ENCODE measurements around the gene CARD14.

The CARD14 gene

DNA sequence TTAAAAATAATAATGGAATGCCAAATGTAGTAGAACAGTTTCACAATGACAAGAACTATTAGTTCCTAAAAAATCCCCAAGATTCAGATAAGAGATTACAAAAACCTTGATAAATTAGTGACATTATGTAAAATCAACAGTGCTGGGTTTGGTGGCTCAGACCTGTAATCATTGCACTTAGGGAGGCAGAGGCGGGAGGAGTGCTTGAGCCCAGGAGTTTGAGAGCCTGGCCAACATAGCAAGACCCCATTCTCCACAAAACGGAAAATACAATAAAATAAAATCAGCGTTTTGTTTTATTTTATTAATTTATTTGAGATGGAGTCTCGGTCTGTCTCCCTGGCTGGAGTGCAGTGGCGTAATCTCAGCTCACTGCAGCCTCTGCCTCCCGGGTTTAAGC lies 4.1 kb downstream of the CARD14 start:
- TF ChIP-seq, protein P1, sequence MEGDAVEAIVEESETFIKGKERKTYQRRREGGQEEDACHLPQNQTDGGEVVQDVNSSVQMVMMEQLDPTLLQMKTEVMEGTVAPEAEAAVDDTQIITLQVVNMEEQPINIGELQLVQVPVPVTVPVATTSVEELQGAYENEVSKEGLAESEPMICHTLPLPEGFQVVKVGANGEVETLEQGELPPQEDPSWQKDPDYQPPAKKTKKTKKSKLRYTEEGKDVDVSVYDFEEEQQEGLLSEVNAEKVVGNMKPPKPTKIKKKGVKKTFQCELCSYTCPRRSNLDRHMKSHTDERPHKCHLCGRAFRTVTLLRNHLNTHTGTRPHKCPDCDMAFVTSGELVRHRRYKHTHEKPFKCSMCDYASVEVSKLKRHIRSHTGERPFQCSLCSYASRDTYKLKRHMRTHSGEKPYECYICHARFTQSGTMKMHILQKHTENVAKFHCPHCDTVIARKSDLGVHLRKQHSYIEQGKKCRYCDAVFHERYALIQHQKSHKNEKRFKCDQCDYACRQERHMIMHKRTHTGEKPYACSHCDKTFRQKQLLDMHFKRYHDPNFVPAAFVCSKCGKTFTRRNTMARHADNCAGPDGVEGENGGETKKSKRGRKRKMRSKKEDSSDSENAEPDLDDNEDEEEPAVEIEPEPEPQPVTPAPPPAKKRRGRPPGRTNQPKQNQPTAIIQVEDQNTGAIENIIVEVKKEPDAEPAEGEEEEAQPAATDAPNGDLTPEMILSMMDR (IDR thresholded peaks at IDR 0.05; ENCODE audit: insufficient read depth, low read depth, low read length, missing control alignments) = no peak
- DNase-seq (ENCODE audit: low read depth) = no peak
- H3K4me3 ChIP-seq (ENCODE audit: low read length) = no peak overlapping the region

DNA sequence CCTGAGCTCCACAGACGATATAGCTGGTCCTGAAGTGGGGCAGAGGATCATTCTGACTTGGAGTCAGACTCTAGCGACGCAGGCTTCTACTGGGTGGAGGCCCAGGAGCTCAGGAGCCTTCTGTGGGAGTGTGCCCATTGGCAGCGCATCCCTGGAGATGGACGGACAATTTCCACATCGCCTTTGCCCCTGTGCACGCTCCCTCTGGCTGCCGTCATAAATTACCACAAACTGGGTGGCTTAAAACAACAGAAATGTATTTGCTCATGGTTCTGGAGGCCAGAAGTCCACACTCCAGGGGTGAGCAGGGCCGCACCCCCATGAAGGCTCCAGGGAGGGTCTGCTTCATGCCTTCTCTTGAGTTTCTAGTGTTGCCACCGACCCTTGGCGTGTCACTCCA lies 6.9 kb downstream of the CARD14 start:
- H3K4me3 ChIP-seq (ENCODE audit: low read length) = no peak overlapping the region
- DNase-seq (ENCODE audit: low read depth) = no peak
- TF ChIP-seq, protein P1 (IDR thresholded peaks at IDR 0.05; ENCODE audit: insufficient read depth, low read depth, low read length, missing control alignments) = no peak

DNA sequence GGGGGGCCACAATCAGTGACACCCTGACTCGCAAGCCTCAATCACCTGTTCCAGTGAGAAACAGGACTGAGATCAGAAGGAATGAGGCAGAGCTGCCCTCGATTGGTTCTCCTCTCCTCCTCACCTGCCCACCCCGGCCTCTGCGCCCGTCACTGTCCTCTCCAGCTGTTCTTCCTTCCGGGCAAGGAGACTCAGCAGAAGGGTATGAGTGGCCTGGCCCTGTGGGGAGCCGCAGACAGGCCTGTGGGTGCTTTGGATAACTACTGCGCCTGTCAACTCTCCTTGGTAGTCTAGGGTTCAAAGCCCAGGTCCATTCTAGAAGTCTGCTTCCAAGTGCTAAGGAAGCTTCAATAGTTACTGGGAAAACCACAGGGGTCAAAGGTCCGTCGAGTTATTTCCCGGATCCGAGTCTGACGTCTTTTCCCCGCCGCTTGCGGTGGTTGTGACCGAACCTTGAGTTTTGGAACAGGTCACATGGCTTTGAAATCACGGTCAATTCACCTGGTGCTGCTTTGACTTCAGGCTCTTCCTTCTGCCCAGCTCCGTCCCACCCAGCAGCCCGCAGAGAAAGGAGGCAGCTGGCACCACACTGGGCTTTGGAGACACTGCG lies 8.3 kb downstream of the CARD14 start:
- H3K4me3 ChIP-seq (ENCODE audit: low read length) = no peak overlapping the region
- TF ChIP-seq, protein P1 (IDR thresholded peaks at IDR 0.05; ENCODE audit: insufficient read depth, low read depth, low read length, missing control alignments) = no peak
- DNase-seq (ENCODE audit: low read depth) = no peak

DNA sequence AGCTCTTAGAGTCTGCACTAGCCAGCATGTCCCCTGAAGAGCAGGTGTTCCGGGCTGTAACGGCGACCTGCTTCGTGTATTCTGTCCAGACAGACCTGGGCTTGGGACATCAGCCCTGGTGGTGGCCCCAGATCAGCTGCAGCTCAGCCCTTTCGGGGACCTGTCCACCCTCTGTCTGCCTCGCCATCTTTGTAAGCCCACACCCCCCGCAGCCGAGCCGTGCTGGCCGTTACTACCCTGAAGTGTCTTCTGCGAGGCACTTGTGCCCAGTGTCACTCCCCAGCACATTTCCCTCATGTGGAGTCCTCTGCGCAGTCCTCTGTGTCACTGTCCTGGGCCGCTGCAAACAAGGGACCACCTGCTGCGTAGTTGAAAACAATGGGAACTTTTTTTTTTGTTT lies 10.4 kb downstream of the CARD14 start:
- TF ChIP-seq, protein P1 (IDR thresholded peaks at IDR 0.05; ENCODE audit: insufficient read depth, low read depth, low read length, missing control alignments) = no peak
- DNase-seq (ENCODE audit: low read depth) = no peak
- H3K4me3 ChIP-seq (ENCODE audit: low read length) = no peak overlapping the region

DNA sequence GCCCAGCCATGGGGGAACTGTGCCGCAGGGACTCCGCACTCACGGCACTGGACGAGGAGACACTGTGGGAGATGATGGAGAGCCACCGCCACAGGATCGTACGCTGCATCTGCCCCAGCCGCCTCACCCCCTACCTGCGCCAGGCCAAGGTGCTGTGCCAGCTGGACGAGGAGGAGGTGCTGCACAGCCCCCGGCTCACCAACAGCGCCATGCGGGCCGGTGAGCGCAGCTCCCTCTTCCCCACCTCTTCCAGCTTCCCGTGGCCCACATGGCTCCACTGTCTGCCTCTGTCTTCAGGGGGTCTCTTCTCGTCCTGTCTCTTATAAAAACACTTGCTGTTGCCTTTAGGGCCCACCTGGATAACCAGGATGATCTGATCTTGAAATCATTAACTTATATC lies 11.6 kb downstream of the CARD14 start:
- H3K4me3 ChIP-seq (ENCODE audit: low read length) = no peak overlapping the region
- TF ChIP-seq, protein P1 (IDR thresholded peaks at IDR 0.05; ENCODE audit: insufficient read depth, low read depth, low read length, missing control alignments) = no peak

DNA sequence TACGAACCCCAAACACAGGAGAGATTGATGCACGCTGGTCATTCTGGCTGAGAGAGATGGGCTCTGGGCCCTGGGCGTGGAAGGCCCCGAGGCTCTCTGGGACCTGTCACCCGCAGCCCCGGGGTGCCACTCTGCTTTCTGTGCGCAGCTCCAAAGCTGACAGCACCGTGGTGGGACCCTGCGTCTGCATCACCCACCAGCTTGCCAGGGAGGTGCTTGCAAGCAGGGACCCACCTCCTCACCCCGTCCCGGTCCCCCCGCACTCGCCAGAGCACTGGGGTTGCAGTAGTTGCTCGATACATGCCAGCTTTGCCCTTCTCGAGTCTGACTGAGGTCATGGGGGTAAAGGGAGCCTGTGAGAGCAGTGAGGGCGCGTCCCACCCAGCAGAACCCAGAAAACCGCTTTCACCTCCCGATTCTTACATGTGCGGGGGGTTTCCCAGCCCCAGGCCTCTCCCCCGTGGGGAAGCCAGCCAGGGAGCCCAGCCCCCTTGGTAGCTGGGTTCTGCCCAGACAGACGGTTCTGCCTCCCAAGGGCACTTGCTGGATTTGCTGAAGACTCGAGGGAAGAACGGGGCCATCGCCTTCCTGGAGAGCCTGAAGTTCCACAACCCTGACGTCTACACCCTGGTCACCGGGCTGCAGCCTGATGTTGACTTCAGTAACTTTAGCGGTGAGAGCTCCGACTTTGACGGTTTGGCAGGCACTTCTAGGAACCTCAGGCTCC lies 12.5 kb downstream of the CARD14 start:
- H3K4me3 ChIP-seq (ENCODE audit: low read length) = no peak overlapping the region
- TF ChIP-seq, protein P1 (IDR thresholded peaks at IDR 0.05; ENCODE audit: insufficient read depth, low read depth, low read length, missing control alignments) = no peak
- DNase-seq (ENCODE audit: low read depth) = no peak

More for the DNA sequence above, 11.6 kb downstream of the CARD14 start:
- DNase-seq (ENCODE audit: low read depth) = no peak

DNA sequence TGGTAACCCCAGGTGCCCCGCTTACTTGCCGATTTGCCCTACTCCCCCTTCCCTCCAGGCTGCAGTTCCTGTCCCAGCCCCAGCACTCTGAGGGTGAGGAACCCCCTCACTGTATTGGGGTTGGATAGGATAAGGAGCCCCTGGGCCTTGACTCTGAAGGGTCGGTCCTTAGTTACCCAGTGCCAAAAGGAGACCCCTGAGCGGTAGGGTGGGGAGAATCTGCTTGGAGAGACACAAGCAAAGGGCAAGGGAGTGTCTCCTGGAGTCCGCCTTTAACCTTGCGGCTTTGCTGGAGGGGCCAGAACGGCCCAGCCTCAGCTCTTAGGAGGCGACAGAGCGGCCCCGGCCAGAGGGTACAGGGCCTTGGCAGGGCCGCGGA lies 13.0 kb downstream of the CARD14 start:
- no peak overlapping the region for H3K4me3 ChIP-seq (ENCODE audit: low read length)
- TF ChIP-seq, protein P1 (IDR thresholded peaks at IDR 0.05; ENCODE audit: insufficient read depth, low read depth, low read length, missing control alignments) = no peak
- DNase-seq (ENCODE audit: low read depth) = no peak
